Jurkat, Clone E6-1 (cell line): Measurements from ENCODE around the gene ZNF814.
"Not testable (repeated sequence)": the region's sequence is repeated elsewhere in the genome, so short reads cannot be mapped to it uniquely, and the experiment has no call there.

ENCODE experiments used
- DNase-seq: peaks from one replicate; pipeline ENCODE4 v3.0.0-alpha.2; 2011; ENCODE audit warnings: low read depth, low spot score
- H3K4me3 ChIP-seq: 2 replicates; pipeline ENCODE4 v1.5.1; 2011; ENCODE audit warnings: mild to moderate bottlenecking, low read length, control low read depth, moderate library complexity

Gene ZNF814

DNA sequence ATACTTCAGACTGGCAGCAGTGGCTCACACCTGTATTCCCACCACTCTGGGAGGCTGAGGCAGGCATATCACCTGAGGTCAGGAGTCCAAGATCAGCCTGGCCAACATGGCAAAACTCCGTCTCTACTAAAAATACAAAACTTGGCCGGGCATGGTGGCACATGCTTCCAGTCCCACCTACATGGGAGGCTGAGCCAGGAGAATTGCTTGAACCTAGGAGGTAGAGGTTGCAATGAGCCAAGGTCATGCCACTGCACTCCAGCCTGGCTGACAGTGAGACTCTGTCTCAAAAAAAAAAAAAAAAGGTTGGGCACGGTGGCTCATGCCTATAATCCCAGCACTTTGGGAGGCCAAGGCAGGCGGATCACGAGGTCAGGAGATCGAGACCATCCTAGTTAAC lies 19.2 kb downstream of the ZNF814 start:
- not testable (repeated sequence) for DNase-seq, H3K4me3 ChIP-seq

DNA sequence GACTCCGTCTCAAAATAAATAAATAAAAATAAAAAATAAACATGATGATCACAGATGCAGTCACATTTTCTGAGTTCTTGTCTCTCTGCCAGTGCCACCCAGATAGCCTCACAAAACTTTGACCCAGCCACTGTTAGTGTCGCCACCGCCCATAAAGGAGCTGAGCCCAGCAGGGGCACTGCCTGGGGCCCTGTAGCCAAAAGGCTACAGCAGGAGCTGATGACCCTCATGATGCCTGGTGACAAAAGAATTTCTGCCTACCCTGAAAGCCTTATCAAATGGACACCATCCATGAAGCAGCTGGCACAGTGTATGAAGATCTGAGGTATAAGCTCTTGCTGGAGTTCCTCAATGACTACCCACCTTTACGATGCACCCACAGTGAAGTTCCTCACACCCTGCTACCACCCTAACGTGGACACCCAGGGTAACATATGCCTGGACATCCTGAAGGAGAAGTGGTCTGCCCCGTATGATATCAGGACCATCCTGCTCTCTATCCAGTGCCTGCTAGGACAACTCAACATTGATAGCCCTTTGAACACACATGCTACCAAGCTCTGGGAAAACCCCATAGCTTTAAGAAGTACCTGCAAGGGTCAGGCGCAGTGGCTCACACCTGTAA lies 20.9 kb downstream of the ZNF814 start:
- H3K4me3 ChIP-seq = no peak overlapping the region
- DNase-seq = no peak

DNA sequence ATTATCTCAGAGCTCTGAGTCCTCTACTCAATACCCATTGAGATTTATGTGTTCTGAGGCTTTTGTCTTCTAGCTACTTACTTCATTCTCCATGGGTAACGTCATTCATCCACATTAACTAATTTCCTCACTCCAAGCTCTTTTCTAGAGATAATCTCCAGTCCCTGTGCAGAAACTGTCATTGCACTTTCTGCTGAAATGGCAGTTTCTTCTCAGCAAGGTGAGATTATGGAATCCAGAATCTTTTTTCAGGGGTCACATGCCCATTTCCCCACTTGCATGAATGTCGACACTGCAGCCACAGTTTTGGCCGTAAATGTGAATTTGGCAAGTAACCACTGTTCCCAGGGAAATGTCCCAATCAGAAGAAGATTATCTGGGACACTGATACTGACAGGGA lies 26.5 kb downstream of the ZNF814 start:
- not testable (repeated sequence) for H3K4me3 ChIP-seq, DNase-seq

DNA sequence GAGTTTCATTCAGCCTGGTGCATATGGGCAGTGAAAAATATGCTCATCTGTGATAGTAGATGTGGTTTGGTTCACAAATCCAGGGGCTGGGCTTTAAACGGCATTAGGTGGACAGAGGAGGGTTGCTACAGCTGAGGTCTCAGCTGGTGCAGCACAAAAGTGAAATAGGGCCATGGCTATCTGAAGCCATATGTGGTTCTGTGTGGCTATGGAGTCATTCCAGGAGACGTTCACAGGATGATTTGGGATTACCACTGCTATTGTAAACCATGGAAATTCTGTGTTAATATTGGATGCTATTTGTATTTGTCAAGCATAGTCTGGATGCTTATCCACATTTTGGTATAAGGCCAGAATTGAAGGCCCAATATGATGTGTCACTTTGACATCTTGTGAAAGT lies 34.7 kb downstream of the ZNF814 start:
- DNase-seq, H3K4me3 ChIP-seq: not testable (repeated sequence)

GRCh38 chr19:57851812-57852603 lies 36.8 kb downstream of the ZNF814 start:
- not testable (repeated sequence) for H3K4me3 ChIP-seq

GRCh38 chr19:57850553-57851017 lies 38.3 kb downstream of the ZNF814 start:
- DNase-seq = no peak
- peak overlapping the region; percentile 79 for H3K4me3 ChIP-seq

More at GRCh38 chr19:57851812-57852603, 36.8 kb downstream of the ZNF814 start:
- not testable (repeated sequence) for DNase-seq

DNA sequence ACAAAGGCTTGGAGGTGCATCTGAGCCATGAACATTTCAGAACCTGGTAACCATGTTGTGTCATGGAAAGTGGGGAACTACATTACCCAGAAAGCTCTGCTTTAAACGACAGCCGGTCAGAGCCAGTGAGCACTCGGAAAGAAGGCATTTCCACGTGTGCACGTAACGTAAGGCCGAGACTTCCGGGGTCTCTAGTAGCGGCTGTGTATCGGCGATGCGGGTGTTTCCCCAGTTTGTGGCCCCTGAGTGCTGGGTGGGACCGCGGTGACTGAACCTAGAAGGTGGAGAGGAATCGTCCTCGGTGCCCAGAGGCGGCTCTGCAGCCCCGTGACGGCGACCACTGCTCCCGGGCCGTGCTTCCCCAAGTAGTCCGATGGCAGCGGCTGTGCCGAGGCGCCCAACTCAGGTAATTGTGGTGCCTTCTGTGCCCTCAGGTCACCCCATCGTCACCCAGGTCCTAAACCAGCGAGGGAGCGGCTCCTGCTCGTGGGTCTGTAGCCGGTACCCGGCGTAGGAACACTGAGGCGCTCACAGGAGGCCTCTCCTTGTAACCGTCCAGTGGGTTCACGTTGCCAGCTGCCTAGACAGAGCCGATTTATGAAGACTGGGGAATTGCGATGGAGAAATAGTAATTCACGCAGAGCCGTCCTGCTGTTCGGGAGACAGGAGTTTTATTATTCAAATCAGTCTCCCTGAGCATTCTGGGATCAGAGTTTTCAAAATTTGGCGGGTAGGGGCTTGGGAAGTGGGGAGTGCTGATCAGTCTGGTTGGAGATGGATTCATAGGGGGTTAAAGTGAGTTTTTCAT lies 39.0 kb downstream of the ZNF814 start, which contains the start of gene ZNF587:
Gene ZNF587 (plus strand): TSS at position 194 of the 808 bp plus-strand sequence. CDS start 180 bp downstream, at position 374.
- H3K4me3 ChIP-seq = peak within 1 kb of the TSS; percentile 79
- peak; percentile 83 for DNase-seq

DNA sequence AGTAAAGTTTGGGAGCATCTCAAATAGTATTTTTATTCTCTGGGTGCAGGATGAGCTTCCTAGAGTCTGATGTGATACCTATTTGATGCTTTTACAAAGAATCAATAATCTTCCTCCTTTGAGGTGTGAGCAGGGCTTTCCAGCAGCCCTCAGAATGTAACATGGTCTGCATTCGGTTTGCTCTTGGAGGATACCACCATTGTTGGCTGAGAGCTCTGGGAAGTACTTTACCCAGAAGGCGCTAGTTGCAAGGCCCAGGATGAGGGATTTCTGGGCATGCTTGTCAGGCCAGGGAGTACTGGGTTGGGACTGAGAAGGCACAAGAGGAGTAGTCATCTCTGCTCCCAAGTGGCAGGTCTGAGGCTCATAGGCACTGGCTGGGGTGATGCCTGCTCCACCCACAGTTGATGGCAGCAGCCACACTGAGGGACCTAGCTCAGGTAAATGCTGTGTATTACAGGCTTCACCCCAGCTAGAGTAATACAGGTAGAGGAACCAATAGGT lies 39.6 kb downstream of the ZNF814 start:
- DNase-seq = not testable (repeated sequence)
- H3K4me3 ChIP-seq = peak overlapping the region; percentile 79

DNA sequence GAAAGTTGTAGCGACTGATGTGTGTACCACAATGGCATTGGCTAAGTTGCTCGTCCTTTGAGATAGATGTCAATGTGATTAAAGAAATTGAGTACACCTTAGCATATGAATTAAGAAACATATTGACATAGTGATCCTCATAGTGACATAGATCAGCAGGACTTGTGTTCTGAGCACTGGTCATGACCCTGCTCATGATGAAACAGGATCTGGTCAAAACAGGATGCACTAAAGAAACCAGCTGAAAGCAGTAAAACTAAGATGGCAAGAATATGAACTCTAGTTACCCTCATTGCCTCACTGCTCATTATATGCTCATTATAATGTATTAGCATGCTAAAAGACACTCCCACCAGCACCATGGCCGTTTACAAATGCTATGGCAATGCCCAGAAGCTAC lies 41.7 kb downstream of the ZNF814 start:
- not testable (repeated sequence) for DNase-seq, H3K4me3 ChIP-seq

GRCh38 chr19:57841122-57841763 lies 47.6 kb downstream of the ZNF814 start:
- H3K4me3 ChIP-seq = no peak overlapping the region
- DNase-seq = no peak

- H3K4me3 ChIP-seq, DNase-seq: not testable (repeated sequence)
These were observed 50.1 kb downstream of the ZNF814 start for GRCh38 chr19:57838622-57839191.

DNA sequence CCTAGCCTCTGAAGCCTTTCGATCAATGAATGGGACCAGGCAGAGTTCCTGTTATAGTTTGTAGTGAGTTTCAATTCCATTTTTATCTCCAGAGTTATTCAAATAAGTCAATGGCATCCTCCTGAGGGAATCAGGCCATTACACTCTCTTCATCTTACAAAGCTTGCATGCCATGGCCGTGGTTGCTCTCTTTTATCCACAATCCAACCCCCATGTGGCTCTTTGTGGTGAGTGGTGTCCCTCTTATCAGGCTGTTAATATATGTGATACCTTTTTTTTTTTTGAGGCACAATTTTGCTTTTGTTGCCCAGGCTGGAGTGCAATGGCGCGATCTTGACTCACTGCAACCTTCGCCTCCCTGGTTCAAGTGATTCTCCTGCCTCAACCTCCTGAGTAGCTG lies 51.8 kb downstream of the ZNF814 start:
- not testable (repeated sequence) for DNase-seq, H3K4me3 ChIP-seq

GRCh38 chr19:57830071-57830602 lies 58.7 kb downstream of the ZNF814 start, which contains the start of gene ZNF587B:
ZNF587B (plus strand) TSS chr19:57830299; CDS start chr19:57830529, 230 bp downstream.
- no peak for DNase-seq
- H3K4me3 ChIP-seq = no peak within 1 kb of the TSS

- no peak overlapping the region for H3K4me3 ChIP-seq
- DNase-seq = no peak
These were observed 59.5 kb downstream of the ZNF814 start for GRCh38 chr19:57829316-57829715.

- no peak overlapping the region for H3K4me3 ChIP-seq
- DNase-seq = no peak
These were observed 63.3 kb downstream of the ZNF814 start for GRCh38 chr19:57825511-57825910.

DNA sequence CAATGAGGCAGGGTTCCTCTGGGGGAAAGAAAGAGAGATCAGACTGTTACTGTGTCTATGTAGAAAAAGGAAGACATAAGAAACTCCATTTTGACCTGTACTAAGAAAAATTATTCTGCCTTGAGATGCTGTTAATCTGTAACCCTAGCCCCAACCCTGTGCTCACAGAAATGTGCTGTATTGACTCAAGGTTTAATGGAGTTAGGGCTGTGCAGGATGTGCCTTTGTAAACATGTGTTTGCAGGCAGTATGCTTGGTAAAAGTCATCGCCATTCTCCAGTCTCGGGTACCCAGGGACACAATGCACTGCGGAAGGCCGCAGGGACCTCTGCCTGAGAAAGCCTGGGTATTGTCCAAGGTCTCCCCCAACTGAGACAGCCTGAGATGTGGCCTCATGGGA lies 65.2 kb downstream of the ZNF814 start:
- H3K4me3 ChIP-seq, DNase-seq: not testable (repeated sequence)

GRCh38 chr19:57823155-57823554 lies 65.7 kb downstream of the ZNF814 start:
- not testable (repeated sequence) for DNase-seq, H3K4me3 ChIP-seq

DNA sequence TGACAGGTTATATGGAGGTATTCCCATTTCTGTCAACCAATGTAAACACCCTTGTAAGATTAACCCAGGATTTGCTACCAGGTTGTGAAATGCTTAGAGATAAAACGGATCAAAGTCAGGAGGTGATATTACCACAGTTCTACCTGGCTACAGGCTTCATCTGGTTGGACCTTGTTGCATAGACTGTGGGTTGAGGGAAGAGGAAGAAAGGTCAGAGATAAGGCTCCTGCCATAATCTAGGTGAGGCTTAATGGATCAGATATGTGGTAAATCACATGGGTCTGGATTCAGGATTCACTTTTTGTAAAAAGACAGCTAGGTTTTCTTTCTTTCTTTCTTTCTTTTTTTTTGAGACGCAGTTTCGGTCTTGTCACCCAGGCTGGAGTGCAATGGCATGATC lies 67.3 kb downstream of the ZNF814 start:
- DNase-seq = not testable (repeated sequence)

More for the DNA sequence above, 67.3 kb downstream of the ZNF814 start:
- H3K4me3 ChIP-seq = not testable (repeated sequence)
